GM08714 (cell line): ENCODE results near the gene ZNF28.
"Not testable (repeated sequence)": the region's sequence is repeated elsewhere in the genome, so short reads cannot be mapped to it uniquely, and the experiment has no call there.

Experiments
- H3K4me3 ChIP-seq: fragments of 200-500 bp; sonication (Bioruptor generic); 2 replicates; pipeline ENCODE4 v1.5.1; 2014; ENCODE audit warnings: mild to moderate bottlenecking, low read length, inconsistent platforms
- ZNF274 ChIP-seq: IDR thresholded peaks from 2 replicates; pipeline ENCODE4 v1.6.1; 2012; ENCODE audit warnings: mild to moderate bottlenecking, low read depth, low read length

The ZNF28 gene

GRCh38 chr19:52799950-52800640, 21.3 kb downstream of the ZNF28 start:
- peak; percentile 83 for TF ChIP-seq ZNF274
- H3K4me3 ChIP-seq: not testable (repeated sequence)

DNA sequence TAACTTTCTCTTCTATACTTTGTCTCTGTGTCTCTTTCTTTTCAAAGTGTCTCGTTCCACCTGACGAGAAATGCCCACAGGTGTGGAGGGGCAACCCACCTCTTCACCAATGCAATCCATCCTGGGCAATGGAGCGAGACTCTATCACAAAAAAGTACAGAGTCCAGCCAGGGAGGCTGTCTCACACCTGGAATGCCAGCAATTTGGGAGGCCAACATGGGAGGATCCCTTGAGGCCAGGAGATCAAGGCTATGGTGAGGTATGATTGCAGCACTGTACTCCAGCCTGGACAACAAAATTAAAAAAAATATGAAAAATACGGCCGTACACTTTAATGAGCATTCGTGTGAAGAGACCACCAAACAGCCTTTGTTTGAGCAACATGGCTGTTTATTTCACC, 32.0 kb downstream of the ZNF28 start:
- no peak overlapping the region for H3K4me3 ChIP-seq
- TF ChIP-seq ZNF274: no peak

DNA sequence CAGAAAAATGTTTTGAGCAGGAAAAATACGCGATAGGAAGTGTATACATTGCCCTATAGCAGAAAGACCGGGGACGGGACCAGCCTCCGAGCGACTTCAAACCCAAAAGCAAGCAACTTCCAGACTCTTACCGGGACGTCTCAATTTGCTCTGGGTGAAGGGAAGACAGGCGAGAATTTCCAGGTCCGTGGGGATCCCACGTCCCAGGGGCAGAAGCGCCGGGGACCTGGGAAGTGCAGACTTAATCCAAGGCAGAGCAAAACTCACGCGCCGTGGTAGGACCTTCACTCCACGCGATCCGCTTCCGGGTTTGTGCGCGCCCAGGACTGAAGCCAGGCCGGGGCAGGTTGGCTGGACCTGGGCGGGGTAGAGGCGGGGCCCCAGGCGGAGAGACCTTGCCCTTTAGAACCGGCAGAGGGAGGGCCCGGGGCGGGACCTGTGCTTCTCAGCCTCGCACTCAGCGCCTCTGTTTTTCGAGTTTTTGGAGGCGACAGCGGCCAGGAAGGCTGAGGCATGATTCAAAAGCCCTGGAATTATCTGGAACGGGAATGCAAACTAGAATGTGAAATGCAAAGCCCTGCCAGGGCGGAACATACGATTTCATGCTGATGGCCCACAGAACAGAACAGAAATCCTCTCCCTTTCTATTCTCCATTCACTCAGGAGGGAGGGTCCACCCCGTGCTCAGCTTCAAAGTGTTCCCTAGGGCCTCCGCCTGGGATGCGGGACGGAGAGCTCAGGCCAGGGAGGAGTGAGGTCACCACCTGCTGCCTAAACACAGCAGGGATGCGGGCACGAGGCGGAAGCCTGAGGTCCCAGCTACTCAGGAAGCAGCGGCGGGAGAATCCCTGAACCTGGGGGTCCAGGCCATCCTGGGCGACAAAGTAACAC, 34.7 kb downstream of the ZNF28 start, which contains the start of gene ZNF600:
ZNF600 (minus strand) TSS at position 328 of the 891 bp plus-strand sequence. CDS start 7,903 bp downstream, outside the sequence.
- H3K4me3 ChIP-seq: peak within 1 kb of the TSS; percentile 85; the same call in 1 of the 2 replicates

DNA sequence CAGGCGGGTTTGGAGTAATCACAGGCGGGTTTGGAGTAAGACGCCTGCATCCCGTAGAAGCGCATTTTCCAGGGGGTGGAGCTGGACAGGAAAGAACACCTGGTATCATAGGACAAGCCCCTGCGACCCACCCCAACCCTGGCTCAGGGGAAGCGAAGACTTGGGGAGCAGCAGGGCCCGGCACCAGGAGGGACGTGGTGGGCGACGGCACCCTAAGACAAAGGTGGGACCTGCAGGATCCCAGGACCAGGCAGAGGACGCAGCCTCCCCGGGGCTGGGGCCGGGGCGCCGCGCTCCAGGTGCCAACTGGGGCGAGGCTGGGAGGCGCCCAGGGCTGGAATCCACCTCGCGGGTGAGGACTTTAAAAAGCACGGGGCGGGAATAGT, 35.4 kb downstream of the ZNF28 start:
- H3K4me3 ChIP-seq: peak overlapping the region; percentile 85; the same call in 1 of the 2 replicates
- TF ChIP-seq ZNF274: no peak

DNA sequence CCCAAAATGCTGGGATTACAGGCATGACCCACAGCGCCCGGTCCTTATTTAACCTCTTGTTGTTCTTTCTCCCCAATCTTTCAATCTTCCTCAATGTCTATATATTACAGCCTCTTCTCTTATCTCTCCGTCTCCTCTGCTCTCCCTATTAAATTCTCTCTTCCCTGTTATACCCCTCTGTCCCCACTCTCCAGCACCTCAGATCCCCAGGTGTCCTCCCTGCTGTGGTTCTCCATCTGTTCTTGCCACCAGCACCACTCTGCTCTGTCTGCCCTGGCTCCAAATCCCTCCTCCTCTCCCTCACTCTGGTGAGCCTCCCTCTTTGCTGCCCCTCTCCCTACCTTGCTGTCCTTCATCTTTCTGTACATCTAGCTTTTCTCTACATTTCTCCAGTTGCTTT, 35.9 kb downstream of the ZNF28 start:
- no peak for TF ChIP-seq ZNF274
- peak overlapping the region; percentile 85; the same call in 1 of the 2 replicates for H3K4me3 ChIP-seq

GRCh38 chr19:52782864-52783263, 38.6 kb downstream of the ZNF28 start:
- H3K4me3 ChIP-seq: not testable (repeated sequence)

DNA sequence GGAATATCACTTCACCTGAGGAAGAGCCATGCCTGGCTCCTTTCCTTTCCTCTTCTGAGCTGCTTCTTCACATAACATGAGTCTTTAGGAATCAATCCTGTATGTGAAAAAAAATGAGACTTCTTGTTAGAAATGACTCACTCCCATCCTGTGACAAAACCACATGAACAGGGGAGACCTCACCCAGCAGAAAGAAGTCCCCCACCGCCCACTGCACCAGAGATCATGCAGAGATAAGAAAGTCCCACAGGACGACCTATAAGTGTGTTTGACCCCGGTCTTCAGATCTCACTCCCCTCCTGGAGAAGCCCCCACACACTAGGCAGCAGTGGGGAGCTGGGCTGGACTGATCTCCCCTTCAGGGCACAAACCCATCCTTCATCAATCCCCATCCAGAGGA, 42.6 kb downstream of the ZNF28 start:
- no peak overlapping the region for H3K4me3 ChIP-seq
- no peak for TF ChIP-seq ZNF274

- H3K4me3 ChIP-seq: not testable (repeated sequence)
These were observed 65.0 kb downstream of the ZNF28 start for GRCh38 chr19:52756447-52756846.

DNA sequence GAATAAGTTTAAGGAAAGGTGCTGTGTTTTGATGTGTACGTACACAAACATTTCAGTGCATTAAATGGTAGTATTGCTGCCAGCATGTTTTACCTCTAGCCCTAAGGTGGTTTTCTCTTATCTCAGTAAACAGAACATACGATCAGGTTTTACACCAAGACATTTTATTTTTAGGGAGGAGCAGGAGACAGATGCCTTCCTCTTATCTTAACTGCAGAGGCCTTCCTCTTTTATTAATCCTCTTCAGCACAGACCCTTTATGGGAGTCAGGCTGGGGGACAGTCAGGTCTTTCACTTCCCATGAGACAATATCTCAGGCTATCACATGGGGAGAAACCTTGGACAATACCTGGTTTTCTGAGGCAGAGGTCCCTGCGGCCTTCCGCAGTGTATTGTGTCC, 71.7 kb downstream of the ZNF28 start:
- no peak overlapping the region for H3K4me3 ChIP-seq
- no peak for TF ChIP-seq ZNF274

DNA sequence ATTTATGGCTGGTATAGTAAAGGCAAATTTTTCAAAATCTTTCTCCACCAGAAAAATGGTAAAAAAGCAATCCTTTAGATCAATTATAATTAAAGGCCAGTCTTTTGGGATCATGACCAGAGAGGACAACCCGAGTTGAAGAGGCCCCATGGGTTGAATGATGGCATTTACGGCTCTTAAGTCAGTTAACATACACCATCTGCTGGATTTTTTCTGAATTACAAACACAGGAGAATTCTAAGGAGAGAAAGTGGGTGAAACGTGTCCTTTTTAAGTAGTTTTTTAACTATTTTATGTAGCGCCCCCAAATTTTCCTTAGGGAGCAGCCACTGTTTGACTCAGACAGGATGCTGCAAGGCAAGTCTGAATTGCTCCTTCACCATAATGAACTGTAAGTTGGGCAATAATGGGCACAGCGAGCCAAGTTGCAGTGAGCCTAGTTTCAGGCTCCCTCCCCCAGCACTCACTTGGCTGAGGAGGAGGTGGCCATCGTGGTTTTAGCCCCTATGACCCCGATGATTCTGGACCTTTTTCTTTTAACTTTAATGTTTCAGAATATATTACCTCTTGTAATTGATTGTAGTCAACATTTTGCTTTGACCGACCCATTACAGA, 73.0 kb downstream of the ZNF28 start:
- H3K4me3 ChIP-seq: no peak overlapping the region
- TF ChIP-seq ZNF274: no peak
